Endothelial cell of umbilical vein (primary cell): ENCODE results near the gene CLDN19. TPM values are rescaled to one million over a fixed set of nuclear protein-coding genes. Genes with fewer than 3 reads are reported as not detected.

Experiments
- BruUV-seq: library from RNA; stranded (reverse); fragments of 400-500 nt; replicated peaks from 2 replicates; lab custom pipeline; 2021; lab: Mats Ljungman, UMichigan
- CTCF ChIA-PET: fragments of 300-600, 350-600 bp; sonication (Branson Sonifier 250); formaldehyde crosslinking; loops from one replicate; lab custom pipeline; 2021; ENCODE audit warnings: antibody characterized with exemption, inconsistent platforms; lab: Charles Lee
- POLR2A ChIA-PET: fragments of 300-600, 350-600 bp; sonication (Branson Sonifier 250); formaldehyde crosslinking; loops from one replicate; lab custom pipeline; 2021; ENCODE audit warnings: antibody characterized with exemption, inconsistent platforms; lab: Charles Lee
- DNase-seq: peaks from one replicate; pipeline ENCODE4 v3.0.0-alpha.2; 2011; ENCODE audit warnings: low read depth, low spot score
- FAIRE-seq: peaks from 2 replicates; lab custom pipeline; 2011; peaks lifted over from hg19 to GRCh38; lab: Jason Lieb, UNC
- H2AFZ ChIP-seq: 2 replicates; pipeline ENCODE4 v1.6.0; 2012; ENCODE audit warnings: low read depth, low read length, control low read depth, inconsistent platforms
- H3K27ac ChIP-seq: 2 replicates; pipeline ENCODE4 v1.5.1; 2011; ENCODE audit warnings: low read depth, mild to moderate bottlenecking, control low read depth, low read length, moderate library complexity; ENCODE audit not compliant: insufficient read depth
- H3K27me3 ChIP-seq, 2 experiments: 2 replicates each; pipeline versions ENCODE4 v1.6.0 to v1.6.1; 2011; ENCODE audit warnings: low read length in 2 of 2, mixed read lengths in 1 of 2; ENCODE audit not compliant: control insufficient read depth in 2 of 2, insufficient read depth in 2 of 2
- H3K36me3 ChIP-seq, 2 experiments: 2 replicates in 1 of 2; 3 replicates in 1 of 2; pipeline ENCODE4 v1.5.1; 2011; ENCODE audit warnings: low read length in 2 of 2, mild to moderate bottlenecking in 1 of 2, moderate library complexity in 1 of 2; ENCODE audit not compliant: control insufficient read depth in 2 of 2, insufficient read depth in 2 of 2; ENCODE audit errors: extremely low read depth in 1 of 2
- H3K4me1 ChIP-seq: 3 replicates; pipeline ENCODE4 v1.5.1; 2011; ENCODE audit warnings: mild to moderate bottlenecking, low read length; ENCODE audit not compliant: control insufficient read depth, insufficient read depth; ENCODE audit errors: extremely low read depth
- H3K4me2 ChIP-seq: 2 replicates; pipeline ENCODE4 v1.6.1; 2011; ENCODE audit warnings: low read length, control low read depth, mixed read lengths; ENCODE audit not compliant: insufficient read depth
- H3K4me3 ChIP-seq, 3 experiments: fragments of 200-600 bp in 1 of 3; sonication (generic), shearing (Covaris generic) in 1 of 3; replicated peaks in 1 of 3; 2 replicates each; pipeline ENCODE4 v1.5.1; 2011 to 2016; ENCODE audit warnings: control low read depth in 3 of 3, low read length in 3 of 3, mild to moderate bottlenecking in 2 of 3, inconsistent platforms in 1 of 3, low read depth in 1 of 3, moderate library complexity in 1 of 3; ENCODE audit not compliant: insufficient read depth in 1 of 3
- H3K79me2 ChIP-seq: 2 replicates; pipeline ENCODE4 v1.6.0; 2012; ENCODE audit warnings: low read length, inconsistent platforms; ENCODE audit not compliant: control insufficient read depth, insufficient read depth
- H3K9ac ChIP-seq: replicated peaks from 2 replicates; pipeline ENCODE3; 2011; ENCODE audit warnings: low read length, control low read depth; ENCODE audit not compliant: insufficient read depth; ENCODE audit errors: extremely low read depth
- H3K9me1 ChIP-seq: replicated peaks from 3 replicates; pipeline ENCODE4 v1.6.0; 2011; ENCODE audit warnings: mild to moderate bottlenecking, low read length; ENCODE audit not compliant: control insufficient read depth, insufficient read depth; ENCODE audit errors: extremely low read depth
- H3K9me3 ChIP-seq: replicated peaks from 2 replicates; pipeline ENCODE4 v1.5.1; 2012; ENCODE audit warnings: low read length, inconsistent platforms; ENCODE audit not compliant: control insufficient read depth, insufficient read depth
- H4K20me1 ChIP-seq: replicated peaks from 2 replicates; pipeline ENCODE3; 2011; ENCODE audit warnings: mild to moderate bottlenecking, low read length; ENCODE audit not compliant: control insufficient read depth, insufficient read depth; ENCODE audit errors: extremely low read depth
- EZH2 ChIP-seq: IDR thresholded peaks from 2 replicates; pipeline ENCODE4 v1.6.1; 2012; ENCODE audit warnings: borderline replicate concordance, low read depth, mild to moderate bottlenecking, moderate library complexity, low read length, inconsistent platforms; ENCODE audit not compliant: severe bottlenecking
- FOS ChIP-seq: IDR thresholded peaks from 2 replicates; pipeline ENCODE4 v1.6.1; 2011; ENCODE audit warnings: mild to moderate bottlenecking, low read length, moderate library complexity, borderline replicate concordance; ENCODE audit not compliant: insufficient read depth
- GATA2 ChIP-seq: IDR thresholded peaks from 2 replicates; pipeline ENCODE4 v1.7.0; 2011; ENCODE audit warnings: low read depth, mild to moderate bottlenecking, moderate library complexity, mixed read lengths, low read length; ENCODE audit not compliant: insufficient read length, insufficient read depth
- JUN ChIP-seq: IDR thresholded peaks from 2 replicates; pipeline ENCODE4 v1.6.1; 2011; ENCODE audit warnings: borderline replicate concordance, low read depth; ENCODE audit not compliant: insufficient read length, insufficient read depth
- MYC ChIP-seq: IDR thresholded peaks from one replicate; pipeline ENCODE4 v1.6.1; 2011; ENCODE audit warnings: mild to moderate bottlenecking, low read depth, low read length
- POLR2A ChIP-seq: IDR thresholded peaks from 2 replicates; pipeline ENCODE4 v1.6.1; 2012; ENCODE audit warnings: low read depth, mild to moderate bottlenecking, control low read depth, low read length
- POLR2AphosphoS5 ChIP-seq: IDR thresholded peaks from 2 replicates; pipeline ENCODE4 v1.6.1; 2012; ENCODE audit warnings: low read depth, mild to moderate bottlenecking, control low read depth, low read length, moderate library complexity; ENCODE audit not compliant: insufficient read depth
- dilution Hi-C: fragments of 300-500 bp; cut with MboI; formaldehyde crosslinking; loops from one replicate; pipeline ENCODE4 v1.15.0; 2019; ENCODE audit warnings: low sequenced_read_pairs; ENCODE audit not compliant: extremely low pct_ligation_motif_present
- intact Hi-C: fragments of 100-400 bp; cut with micrococcal nuclease; formaldehyde crosslinking; loops from one replicate; pipeline ENCODE4 v1.10.0; 2022
- polyA plus RNA-seq, 4 experiments: library from polyadenylated mRNA; depleted of rRNA in 3 of 4; stranded (reverse) in 3 of 4; unstranded in 1 of 4; fragments of >200 nt; gene quantifications; 2 replicates each; pipeline versions ENCODE4 v1.2.1 to v1.2.3, GENCODE V29; 2011 to 2012; ENCODE audit warnings: missing spikeins in 1 of 4
- total RNA-seq: library from RNA; stranded (reverse); gene quantifications from 2 replicates; pipeline ENCODE4 v1.2.3, GENCODE V29; 2021
- TF ChIP-seq, protein P1 (sequence below): IDR thresholded peaks from 2 replicates; pipeline ENCODE4 v1.6.1; 2011; ENCODE audit not compliant: insufficient read depth, insufficient read length
- TF ChIP-seq, protein P2 (sequence below), 2 donors: IDR thresholded peaks; 1 replicate in 1 of 2; 2 replicates in 1 of 2; pipeline ENCODE4 v1.5.1; 2011; ENCODE audit warnings: low read length in 2 of 2, mild to moderate bottlenecking in 2 of 2, moderate library complexity in 2 of 2, control low read depth in 1 of 2, inconsistent platforms in 1 of 2, low read depth in 1 of 2; ENCODE audit not compliant: insufficient read depth in 1 of 2; ENCODE audit errors: extremely low read depth in 1 of 2

CLDN19 gene
- total and polyA plus RNA-seq, 2 donors (not counting 3 experiments of a cell fraction or from before 2014, with no cell fraction given): not detected

DNA sequence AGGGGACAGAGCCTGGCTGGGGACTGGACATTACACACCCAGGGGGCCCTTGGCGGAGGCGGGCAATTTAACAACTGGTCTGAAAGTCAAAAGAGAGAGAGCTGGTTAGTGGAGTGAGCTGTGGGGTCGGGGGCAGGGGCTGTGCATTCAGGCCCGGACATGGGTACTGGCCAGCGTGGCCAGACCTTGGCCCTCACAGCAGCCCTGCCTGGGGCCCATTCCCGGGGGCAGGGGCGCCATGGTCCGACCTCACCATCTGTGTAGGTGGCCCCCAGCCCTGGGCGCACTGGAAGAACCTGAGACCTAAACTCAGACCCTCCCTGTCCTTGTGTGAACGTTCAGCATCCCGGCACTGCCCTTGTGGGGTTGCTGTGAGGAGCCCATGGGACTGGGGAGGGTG, 5.0 kb downstream of the CLDN19 start:
- H3K9ac ChIP-seq: no peak overlapping the region
- H3K4me3 ChIP-seq: no peak overlapping the region
- ChIA-PET POLR2A (no interaction called here), CTCF (interaction anchor here (0.6 to 1.8 kb wide), 3 partner anchors 11 to 157 kb away, joined by 3 to 7 read pairs (median 5); no protein-coding TSS in a partner anchor)
- no peak overlapping the region for H3K4me2 ChIP-seq
- intact Hi-C loops: no loop called here
- DNase-seq: no peak
- no peak for FAIRE-seq
- no peak overlapping the region for H2AFZ ChIP-seq
- H3K36me3 ChIP-seq: no peaks in the 10 kb centered on the region
- no peaks in the 10 kb centered on the region for H4K20me1 ChIP-seq
- H3K9me3 ChIP-seq: no peaks in the 10 kb centered on the region
- H3K27ac ChIP-seq: no peak overlapping the region
- H3K4me1 ChIP-seq: no peaks in the 10 kb centered on the region
- no peaks in the 10 kb centered on the region for H3K79me2 ChIP-seq
- dilution Hi-C loops: no loop called here
- no peaks in the 10 kb centered on the region for H3K9me1 ChIP-seq
- TF ChIP-seq GATA2: no peak
- TF ChIP-seq JUN: no peak
- BruUV-seq: no TSS peak
- H3K27me3 ChIP-seq: no peaks in the 10 kb centered on the region

- dilution Hi-C loops (no loop called here), intact Hi-C loops (no loop called here)
- Histone ChIP-seq H2AFZ (no peak overlapping the region), H3K4me1 (no peaks in the 10 kb centered on the region), H3K27ac (no peak overlapping the region), H3K4me2 (no peak overlapping the region), H3K27me3 (no peaks in the 10 kb centered on the region), H4K20me1 (no peaks in the 10 kb centered on the region), H3K9ac (no peak overlapping the region), H3K79me2 (no peaks in the 10 kb centered on the region), H3K9me3 (no peaks in the 10 kb centered on the region), H3K36me3 (no peaks in the 10 kb centered on the region), H3K9me1 (no peaks in the 10 kb centered on the region), H3K4me3 (no peak overlapping the region)
- FAIRE-seq (no peak), DNase-seq (no peak)
- ChIA-PET POLR2A (no interaction called here), CTCF (interaction anchor here (0.7 to 1.3 kb wide), 4 partner anchors 11 to 156 kb away, joined by 3 to 4 read pairs (median 3); no protein-coding TSS in a partner anchor)
- no TSS peak for BruUV-seq
- TF ChIP-seq MYC: no peak
- no peak for TF ChIP-seq JUN
- TF ChIP-seq, protein P1, sequence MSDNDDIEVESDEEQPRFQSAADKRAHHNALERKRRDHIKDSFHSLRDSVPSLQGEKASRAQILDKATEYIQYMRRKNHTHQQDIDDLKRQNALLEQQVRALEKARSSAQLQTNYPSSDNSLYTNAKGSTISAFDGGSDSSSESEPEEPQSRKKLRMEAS: no peak
- no peak for TF ChIP-seq FOS
- no peak for TF ChIP-seq EZH2
- TF ChIP-seq, protein P2, sequence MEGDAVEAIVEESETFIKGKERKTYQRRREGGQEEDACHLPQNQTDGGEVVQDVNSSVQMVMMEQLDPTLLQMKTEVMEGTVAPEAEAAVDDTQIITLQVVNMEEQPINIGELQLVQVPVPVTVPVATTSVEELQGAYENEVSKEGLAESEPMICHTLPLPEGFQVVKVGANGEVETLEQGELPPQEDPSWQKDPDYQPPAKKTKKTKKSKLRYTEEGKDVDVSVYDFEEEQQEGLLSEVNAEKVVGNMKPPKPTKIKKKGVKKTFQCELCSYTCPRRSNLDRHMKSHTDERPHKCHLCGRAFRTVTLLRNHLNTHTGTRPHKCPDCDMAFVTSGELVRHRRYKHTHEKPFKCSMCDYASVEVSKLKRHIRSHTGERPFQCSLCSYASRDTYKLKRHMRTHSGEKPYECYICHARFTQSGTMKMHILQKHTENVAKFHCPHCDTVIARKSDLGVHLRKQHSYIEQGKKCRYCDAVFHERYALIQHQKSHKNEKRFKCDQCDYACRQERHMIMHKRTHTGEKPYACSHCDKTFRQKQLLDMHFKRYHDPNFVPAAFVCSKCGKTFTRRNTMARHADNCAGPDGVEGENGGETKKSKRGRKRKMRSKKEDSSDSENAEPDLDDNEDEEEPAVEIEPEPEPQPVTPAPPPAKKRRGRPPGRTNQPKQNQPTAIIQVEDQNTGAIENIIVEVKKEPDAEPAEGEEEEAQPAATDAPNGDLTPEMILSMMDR (IDR thresholded peaks at IDR 0.05; ENCODE audit: extremely low read depth in 1 of 2, insufficient read depth in 1 of 2, low read depth in 1 of 2, low read length in 2 of 2): no peak
- TF ChIP-seq POLR2A: no peak
- TF ChIP-seq GATA2: no peak
- TF ChIP-seq POLR2AphosphoS5: no peak
Observed at GRCh38 chr1:42734201-42735035, 5.6 kb downstream of the CLDN19 start.
